ENCODE data around the gene C9orf85. TPM values are rescaled to one million over a fixed set of nuclear protein-coding genes. Genes with fewer than 3 reads are reported as not detected.

The C9orf85 gene
- total RNA-seq = 9.9 and 14.5 TPM in 2 replicates

GRCh38 chr9:71911061-71911907 is at the start of gene C9orf85, which contains the start of gene ABHD17B:
TSS of gene C9orf85 (plus strand) at chr9:71911639. CDS start at chr9:71911735, 96 bp downstream.
TSS of gene ABHD17B (minus strand) at chr9:71911193. CDS start at chr9:71875080, 36,113 bp downstream.

Other genes starting within 250 kb of the C9orf85 start
- gene CEMIP2, start 143.1 kb upstream of the C9orf85 start, total RNA-seq = 32.8 and 50.6 TPM in 2 replicates
- gene ABHD17B, start 446 bp upstream of the C9orf85 start, total RNA-seq = 18.3 and 29.2 TPM in 2 replicates
- not detected in 2 replicates for gene C9orf57, start 149.0 kb downstream of the C9orf85 start, total RNA-seq
- gene GDA, start 237.8 kb downstream of the C9orf85 start, total RNA-seq = 1.5 and 2.2 TPM in 2 replicates

All from tracheal epithelial cell (primary cell).